ENCODE results near the gene EMILIN1. TPM values are rescaled to one million over a fixed set of nuclear protein-coding genes. Genes with fewer than 3 reads are reported as not detected.

The EMILIN1 gene
- total and polyA plus RNA-seq, 2 of the 4 experiments (the other 2 are of a cell fraction), result 26.5 to 95.6 TPM

- no peak for TF ChIP-seq USF2 (IDR thresholded peaks at IDR 0.05; ENCODE audit: low read depth, low read length)
These were observed 6.1 kb downstream of the EMILIN1 start (continued) for GRCh38 chr2:27084297-27085061.

GRCh38 chr2:27085062-27085672 lies 6.8 kb downstream of the EMILIN1 start:
- no peak overlapping the region for H4K91ac ChIP-seq (ENCODE audit: insufficient read depth, low read depth, low read length)
- POLR2A ChIA-PET (ENCODE audit: unreplicated experiment), result no interaction called here
- peaks cover 28% of the 10 kb centered on the region; the same call in 1 of the 2 replicates for H3K36me3 ChIP-seq (ENCODE audit: control insufficient read depth, insufficient read depth, low read length)
- in situ Hi-C loops (cut with MboI; ENCODE audit: low sequenced_read_pairs), result no loop called here
- H3K4me2 ChIP-seq (ENCODE audit: low read depth, low read length), result no peak overlapping the region; the same call in 1 of the 2 replicates
- no peak overlapping the region for H2BK5ac ChIP-seq (ENCODE audit: low read depth, low read length, poor library complexity, severe bottlenecking)
- peak overlapping the region; percentile 86 for H2AFZ ChIP-seq (replicated peaks; ENCODE audit: low read length, poor library complexity)
- dilution Hi-C loops (cut with HindIII; ENCODE audit: low sequenced_read_pairs, unreplicated experiment), result no loop called here
- H4K8ac ChIP-seq (ENCODE audit: low read depth in 2 of 2, low read length in 2 of 2), result peak overlapping the region; percentile 45 to 55; a peak in 2 of 4 replicates
- peak overlapping the region; percentile 42 for H3K4ac ChIP-seq (ENCODE audit: low read depth, low read length)
- no TSS peak for BruUV-seq (replicated peaks)
- peaks cover 16% of the 10 kb centered on the region for H3K4me1 ChIP-seq (ENCODE audit: control insufficient read depth, insufficient read depth, low read length)
- H3K9me3 ChIP-seq (ENCODE audit: control insufficient read depth, insufficient read depth, low read length), result no peaks in the 10 kb centered on the region
- H2AK5ac ChIP-seq (ENCODE audit: low read depth, low read length), result peak overlapping the region; percentile 51
- no peak overlapping the region for H3K14ac ChIP-seq (replicated peaks; ENCODE audit: low read depth, low read length)
- H2BK120ac ChIP-seq (ENCODE audit: low read depth, low read length), result no peak overlapping the region
- no peak for ATAC-seq (ENCODE audit: low read depth)
- H3K27ac ChIP-seq (ENCODE audit: insufficient read depth, low read length), result no peak overlapping the region
- peaks cover 3% of the 10 kb centered on the region; the same call in 1 of the 2 replicates for H3K9me1 ChIP-seq (ENCODE audit: insufficient read depth, low read length)
- no peak overlapping the region for H3K23ac ChIP-seq (ENCODE audit: low read depth, low read length)
- peak overlapping the region; percentile 91 for H2AK9ac ChIP-seq (replicated peaks; ENCODE audit: low read depth, low read length, poor library complexity)
- intact Hi-C loops (cut with micrococcal nuclease), result loop anchor here (5.0 kb wide), 1 partner anchor 238 kb away; the partner anchor contains the start of gene DPYSL5
- no peak overlapping the region for H2BK15ac ChIP-seq (ENCODE audit: low read depth, low read length)
- H4K20me1 ChIP-seq (ENCODE audit: insufficient read depth, low read length), result peaks cover 13% of the 10 kb centered on the region
- H4K5ac ChIP-seq (ENCODE audit: low read depth, low read length), result no peak overlapping the region
- DNase-seq, result no peak
- no peak overlapping the region for H2BK20ac ChIP-seq (ENCODE audit: low read depth, low read length)
- CTCF ChIA-PET, result interaction anchor here (1.3 kb wide), 1 partner anchor 239 kb away, joined by 3 read pairs; no protein-coding TSS in a partner anchor
- H3K4me3 ChIP-seq (ENCODE audit: insufficient read depth, low read depth, low read length), result no peak overlapping the region
- no peak overlapping the region for H3K9ac ChIP-seq (ENCODE audit: low read depth, low read length)
- 58% methylated on average over 2 of the region's 10 CpGs; no CpG with 5 or more reads in 1 of the 2 experiments for WGBS, 2 experiments (ENCODE audit: extremely low coverage in 2 of 2, insufficient read length in 1 of 2)
- peaks cover 2 to 36% of the 10 kb centered on the region in 2 experiments; a peak in 3 of 4 replicates for H3K79me1 ChIP-seq (ENCODE audit: low read depth in 1 of 2, low read length in 2 of 2)
- no peak overlapping the region for H3K56ac ChIP-seq (ENCODE audit: extremely low read depth, insufficient read depth, low read length)
- H3K27me3 ChIP-seq (ENCODE audit: control insufficient read depth, insufficient read depth, low read length), result no peaks in the 10 kb centered on the region
- H3K18ac ChIP-seq (ENCODE audit: low read depth, low read length), result no peak overlapping the region
- TF ChIP-seq MXI1 (IDR thresholded peaks at IDR 0.05; ENCODE audit: borderline replicate concordance, low read depth, low read length) (no peak), FOS (IDR thresholded peaks at IDR 0.05; ENCODE audit: low read depth, low read length) (no peak), POLR2A (IDR thresholded peaks at IDR 0.05; ENCODE audit: low read depth, low read length) (no peak), RFX5 (IDR thresholded peaks at IDR 0.05; ENCODE audit: low read depth, low read length) (no peak), USF2 (IDR thresholded peaks at IDR 0.05; ENCODE audit: low read depth, low read length) (no peak), MAFK (IDR thresholded peaks at IDR 0.05; ENCODE audit: low read depth, low read length) (no peak), NFE2L2 (IDR thresholded peaks at IDR 0.05; ENCODE audit: low read depth, low read length) (no peak), BHLHE40 (IDR thresholded peaks at IDR 0.05; ENCODE audit: low read depth, low read length) (no peak), CTCF (conservative IDR thresholded peaks at IDR 0.05; ENCODE audit: low read depth, low read length) (no peak), CHD1 (IDR thresholded peaks at IDR 0.05; ENCODE audit: low read depth, low read length) (no peak), RAD21 (IDR thresholded peaks at IDR 0.05; ENCODE audit: low read length) (no peak), CEBPB (IDR thresholded peaks at IDR 0.05; ENCODE audit: low read depth, low read length) (no peak)

All from IMR-90 (cell line).